A549 (cell line): ENCODE data around the gene MRPS6. TPM values are rescaled to one million over a fixed set of nuclear protein-coding genes. Genes with fewer than 3 reads are reported as not detected.

ENCODE experiments used
- ATAC-seq, 2 experiments: fragments of 200-7000 bp in 1 of 2; fragments of >200 bp in 1 of 2; cut with Nextera tagmentation in 1 of 2; cut with Tn5 transposase in 1 of 2; 3 replicates each; pipeline versions ENCODE4 v1.8.0 to v1.9.1; 2018 to 2020; ENCODE audit warnings: mild to moderate bottlenecking in 1 of 2, moderate library complexity in 1 of 2
- CTCF ChIA-PET: fragments of 300-600 bp; sonication (Branson Sonifier 250); formaldehyde crosslinking; extraction: SDS; loops from one replicate; lab custom pipeline; 2021; ENCODE audit warnings: antibody characterized with exemption, inconsistent platforms; lab: Yijun Ruan, JAX
- POLR2A ChIA-PET: fragments of 350-600 bp; formaldehyde crosslinking; extraction: SDS; loops from one replicate; lab custom pipeline; 2021; ENCODE audit warnings: antibody characterized with exemption, inconsistent platforms; lab: Yijun Ruan, JAX
- DNase-seq, 2 experiments: peaks; one replicate each; pipeline versions ENCODE4 v3.0.0 to v3.0.0-alpha.2; 2011 to 2016; ENCODE audit warnings: low read depth in 1 of 2, low spot score in 1 of 2
- FAIRE-seq: peaks from 2 replicates; lab custom pipeline; 2011; peaks lifted over from hg19 to GRCh38; lab: Jason Lieb, UNC
- H3K27ac ChIP-seq, 2 experiments: fragments of >200 bp; sonication (Bioruptor Twin); formaldehyde crosslinking; 3 replicates each; pipeline ENCODE4 v1.5.1; 2016 to 2017
- H3K4me1 ChIP-seq: fragments of >200 bp; sonication (Bioruptor Twin); formaldehyde crosslinking; 3 replicates; pipeline ENCODE4 v1.6.1; 2016
- H3K4me2 ChIP-seq: fragments of >200 bp; sonication (Bioruptor Twin); formaldehyde crosslinking; 3 replicates; pipeline ENCODE4 v1.6.1; 2016
- H3K4me3 ChIP-seq: fragments of >200 bp; sonication (Bioruptor Twin); formaldehyde crosslinking; 3 replicates; pipeline ENCODE4 v1.5.1; 2016
- H3K9me3 ChIP-seq: fragments of >200 bp; sonication (Bioruptor Twin); formaldehyde crosslinking; 3 replicates; pipeline ENCODE4 v1.6.1; 2016
- CBX2 ChIP-seq: fragments of 200-600 bp; sonication (generic); IDR thresholded peaks from 2 replicates; pipeline ENCODE4 v1.6.1; 2016; ENCODE audit warnings: low read depth, mild to moderate bottlenecking, borderline replicate concordance
- CBX8 ChIP-seq: fragments of 200-600 bp; sonication (generic); IDR thresholded peaks from 2 replicates; pipeline ENCODE4 v1.6.1; 2016
- CHD2 ChIP-seq: fragments of 150-350 bp; IDR thresholded peaks from 2 replicates; pipeline ENCODE4 v1.6.1; 2014; ENCODE audit warnings: low read length; ENCODE audit not compliant: partially characterized antibody
- CHD4 ChIP-seq: fragments of 200-600 bp; sonication (generic); IDR thresholded peaks from 2 replicates; pipeline ENCODE4 v1.6.1; 2016; ENCODE audit warnings: antibody characterized with exemption, mild to moderate bottlenecking, borderline replicate concordance
- EHMT2 ChIP-seq: fragments of 200-600 bp; sonication (generic); IDR thresholded peaks from 2 replicates; pipeline ENCODE4 v1.6.1; 2016; ENCODE audit warnings: antibody characterized with exemption, low read depth, mild to moderate bottlenecking, moderate library complexity
- HDAC2 ChIP-seq: fragments of 200-600 bp; sonication (generic); IDR thresholded peaks from 2 replicates; pipeline ENCODE4 v1.6.1; 2016
- JUNB ChIP-seq: fragments of >200 bp; sonication (Bioruptor Twin); formaldehyde crosslinking; IDR thresholded peaks from 2 replicates; pipeline ENCODE4 v1.6.1; 2016
- KDM1A ChIP-seq: fragments of 200-600 bp; sonication (generic); IDR thresholded peaks from 2 replicates; pipeline ENCODE4 v1.6.1; 2016; ENCODE audit warnings: low read depth, mild to moderate bottlenecking
- NFE2L2 ChIP-seq: fragments of 150-350 bp; conservative IDR thresholded peaks from 2 replicates; pipeline ENCODE4 v1.6.1; 2014; ENCODE audit warnings: low read length
- POLR2A ChIP-seq: IDR thresholded peaks from 2 replicates; pipeline ENCODE4 v1.6.1; 2012; ENCODE audit warnings: mild to moderate bottlenecking, low read length
- RAD21 ChIP-seq, 2 experiments: fragments of >200 bp in 1 of 2; sonication (Bioruptor Twin) in 1 of 2; formaldehyde crosslinking in 1 of 2; IDR thresholded peaks in 1 of 2; conservative IDR thresholded peaks in 1 of 2; 2 replicates in 1 of 2; 3 replicates in 1 of 2; pipeline ENCODE4 v1.6.1; 2012 to 2018; ENCODE audit warnings: inconsistent platforms in 1 of 2
- RFX5 ChIP-seq: fragments of 450-650 bp; IDR thresholded peaks from 2 replicates; pipeline ENCODE4 v1.7.1; 2014; ENCODE audit warnings: antibody characterized with exemption, mild to moderate bottlenecking, moderate library complexity
- SREBF2 ChIP-seq: fragments of 450-650 bp; IDR thresholded peaks from 2 replicates; pipeline ENCODE4 v1.6.1; 2014; ENCODE audit warnings: mild to moderate bottlenecking, moderate library complexity
- ZNF302 ChIP-seq: fragments of 250-450 bp; sonication (Bioruptor Pico); IDR thresholded peaks from 2 replicates; pipeline ENCODE4 v1.9.0; 2021; ENCODE audit warnings: inconsistent platforms, mild to moderate bottlenecking, moderate library complexity
- WGBS: methylation state at CpG from one replicate; pipeline ENCODE4 v1.1.6; 2017; ENCODE audit errors: missing lambda C conversion rate; 5-methylcytosine and 5-hydroxymethylcytosine counted together
- polyA plus RNA-seq, 4 experiments: library from polyadenylated mRNA; depleted of rRNA in 3 of 4; stranded (reverse); fragments of >200 nt; fragmentation: RNase III in 1 of 4; extraction: RNeasy Plus Mini Kit Qiagen cat#74134 plus additional on column Dnase treatment in 1 of 4; gene quantifications; 2 replicates in 3 of 4; 3 replicates in 1 of 4; pipeline ENCODE4 v1.2.3, GENCODE V29; 2011 to 2017
- TF ChIP-seq, protein P1 (sequence below): IDR thresholded peaks from 2 replicates; pipeline ENCODE4 v1.6.1; 2012
- TF ChIP-seq, protein P2 (sequence below): fragments of >200 bp; sonication (Bioruptor Twin); formaldehyde crosslinking; IDR thresholded peaks from 3 replicates; pipeline ENCODE4 v1.5.1; 2016
- TF ChIP-seq, protein P3 (sequence below): fragments of >200 bp; sonication (Bioruptor Twin); formaldehyde crosslinking; IDR thresholded peaks from 2 replicates; pipeline ENCODE4 v1.6.1; 2016
- TF ChIP-seq, protein P4 (sequence below): fragments of 150-350 bp; IDR thresholded peaks from 2 replicates; pipeline ENCODE4 v1.6.1; 2014; ENCODE audit warnings: low read depth, mild to moderate bottlenecking, low read length

The MRPS6 gene
- polyA plus RNA-seq, 2 of the 4 experiments (the other 2 are of a cell fraction), result 26.9 to 57.4 TPM

DNA sequence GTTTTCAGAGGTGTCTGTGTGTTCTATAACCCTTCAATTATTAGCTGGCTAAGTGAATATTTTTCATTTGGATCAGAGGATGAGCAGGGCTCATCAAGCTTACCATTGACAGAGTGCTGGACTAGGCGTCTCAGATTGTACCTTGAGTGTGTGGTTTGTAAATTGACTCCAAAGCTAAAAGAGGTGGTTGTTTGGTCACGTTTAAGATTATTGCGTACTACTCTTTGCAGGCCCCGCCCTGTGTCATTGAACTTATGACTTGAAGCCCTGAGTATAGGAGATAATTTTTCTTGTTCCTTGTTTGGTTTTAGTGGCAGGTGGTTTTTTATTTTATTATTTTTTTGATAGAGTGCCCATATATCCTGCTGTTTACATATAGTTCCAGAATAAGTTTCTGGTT, 17.7 kb downstream of the MRPS6 start (continued):
- TF ChIP-seq RAD21 (conservative IDR thresholded peaks at IDR 0.05 in 1 of 2, IDR thresholded peaks at IDR 0.05 in 1 of 2) (no peak), KDM1A (no peak), CHD4 (no peak), JUNB (no peak), CBX8 (no peak), HDAC2 (no peak), CHD2 (no peak)
- TF ChIP-seq, protein P1, sequence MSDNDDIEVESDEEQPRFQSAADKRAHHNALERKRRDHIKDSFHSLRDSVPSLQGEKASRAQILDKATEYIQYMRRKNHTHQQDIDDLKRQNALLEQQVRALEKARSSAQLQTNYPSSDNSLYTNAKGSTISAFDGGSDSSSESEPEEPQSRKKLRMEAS, result no peak

DNA sequence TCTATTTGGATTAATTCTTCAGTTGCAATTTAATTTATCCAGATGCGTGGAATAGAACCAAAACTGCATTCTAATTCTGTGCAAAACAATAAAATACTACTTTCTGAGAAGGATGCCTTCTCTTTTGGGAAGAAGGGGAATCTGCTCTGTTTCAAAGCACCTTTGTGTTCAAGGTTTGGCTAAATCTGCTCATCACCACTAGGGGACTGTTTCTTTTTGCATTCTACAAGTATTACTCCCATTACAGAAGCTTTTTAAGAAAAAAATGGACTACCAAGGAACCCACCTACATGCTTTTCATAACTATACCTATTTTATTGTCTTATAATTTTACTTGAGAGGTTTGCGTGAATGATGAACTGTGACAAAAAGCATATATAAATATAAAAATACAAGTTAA, 18.2 kb downstream of the MRPS6 start:
- H3K4me2 ChIP-seq, result no peak overlapping the region
- DNase-seq (no peak), ATAC-seq (no peak), FAIRE-seq (no peak)
- no peak for TF ChIP-seq RFX5
- TF ChIP-seq, protein P2, sequence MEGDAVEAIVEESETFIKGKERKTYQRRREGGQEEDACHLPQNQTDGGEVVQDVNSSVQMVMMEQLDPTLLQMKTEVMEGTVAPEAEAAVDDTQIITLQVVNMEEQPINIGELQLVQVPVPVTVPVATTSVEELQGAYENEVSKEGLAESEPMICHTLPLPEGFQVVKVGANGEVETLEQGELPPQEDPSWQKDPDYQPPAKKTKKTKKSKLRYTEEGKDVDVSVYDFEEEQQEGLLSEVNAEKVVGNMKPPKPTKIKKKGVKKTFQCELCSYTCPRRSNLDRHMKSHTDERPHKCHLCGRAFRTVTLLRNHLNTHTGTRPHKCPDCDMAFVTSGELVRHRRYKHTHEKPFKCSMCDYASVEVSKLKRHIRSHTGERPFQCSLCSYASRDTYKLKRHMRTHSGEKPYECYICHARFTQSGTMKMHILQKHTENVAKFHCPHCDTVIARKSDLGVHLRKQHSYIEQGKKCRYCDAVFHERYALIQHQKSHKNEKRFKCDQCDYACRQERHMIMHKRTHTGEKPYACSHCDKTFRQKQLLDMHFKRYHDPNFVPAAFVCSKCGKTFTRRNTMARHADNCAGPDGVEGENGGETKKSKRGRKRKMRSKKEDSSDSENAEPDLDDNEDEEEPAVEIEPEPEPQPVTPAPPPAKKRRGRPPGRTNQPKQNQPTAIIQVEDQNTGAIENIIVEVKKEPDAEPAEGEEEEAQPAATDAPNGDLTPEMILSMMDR, result no peak
- TF ChIP-seq POLR2A, result no peak
- no peak for TF ChIP-seq NFE2L2
- TF ChIP-seq, protein P3, sequence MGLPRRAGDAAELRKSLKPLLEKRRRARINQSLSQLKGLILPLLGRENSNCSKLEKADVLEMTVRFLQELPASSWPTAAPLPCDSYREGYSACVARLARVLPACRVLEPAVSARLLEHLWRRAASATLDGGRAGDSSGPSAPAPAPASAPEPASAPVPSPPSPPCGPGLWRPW, result no peak
- no peak overlapping the region for H3K4me3 ChIP-seq
- H3K4me1 ChIP-seq, result no peaks in the 10 kb centered on the region
- no peak overlapping the region for H3K27ac ChIP-seq
- CTCF ChIA-PET, result interaction anchor here (0.9 to 2.6 kb wide), 4 partner anchors 8 to 167 kb away, joined by 3 to 8 read pairs (median 5); no protein-coding TSS in a partner anchor
- POLR2A ChIA-PET, result interaction anchor here (0.6 kb wide), 1 partner anchor 149 kb away, joined by 7 read pairs; no protein-coding TSS in a partner anchor
- no peaks in the 10 kb centered on the region for H3K9me3 ChIP-seq
- WGBS, result 96% methylated on average over 2 of the region's 2 CpGs

DNA sequence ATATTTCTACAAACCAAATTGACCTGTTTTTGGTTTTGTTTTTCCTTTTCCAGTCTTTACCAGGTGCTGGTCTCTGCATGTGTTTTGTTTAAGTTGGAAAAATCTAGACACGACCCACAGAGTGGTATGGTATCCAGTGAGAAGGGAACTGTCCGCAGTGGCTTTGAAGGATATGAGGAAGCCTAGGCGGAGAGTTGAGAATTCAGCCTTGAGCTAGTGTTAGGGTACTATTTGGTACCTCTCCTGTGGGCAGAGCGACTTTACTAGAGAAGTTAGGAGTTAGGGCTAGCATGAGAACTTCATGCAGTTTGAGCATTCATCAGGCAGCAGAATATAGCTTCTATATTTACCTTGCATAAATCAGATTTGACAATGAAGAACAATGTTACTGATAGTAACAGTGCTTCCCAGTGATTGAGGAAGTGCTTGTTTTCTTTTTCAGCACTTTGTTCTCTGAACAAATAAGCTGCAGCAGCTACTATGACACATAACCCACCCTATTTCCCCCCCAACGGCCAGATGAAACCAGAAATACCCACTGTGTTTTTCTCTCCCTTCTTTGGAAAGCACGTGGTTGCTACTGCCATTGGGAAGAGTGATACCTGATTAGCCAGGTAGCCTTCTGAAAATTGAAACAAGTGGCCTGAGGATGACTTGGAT, 19.0 kb downstream of the MRPS6 start:
- FAIRE-seq, result no peak
- WGBS, result 72% methylated on average over 6 of the region's 6 CpGs
- Histone ChIP-seq H3K9me3 (no peaks in the 10 kb centered on the region), H3K4me2 (no peak overlapping the region), H3K27ac (no peak overlapping the region), H3K4me3 (no peak overlapping the region), H3K4me1 (no peaks in the 10 kb centered on the region)
- no peak for DNase-seq
- ChIA-PET POLR2A (no interaction called here), CTCF (interaction anchor here (0.9 to 2.6 kb wide), 5 partner anchors 9 to 169 kb away, joined by 3 to 8 read pairs (median 7); no protein-coding TSS in a partner anchor)
- no peak for ATAC-seq
- no peak for TF ChIP-seq KDM1A
- no peak for TF ChIP-seq CBX8
- TF ChIP-seq, protein P2, result no peak
- TF ChIP-seq CHD2, result no peak
- TF ChIP-seq, protein P4, sequence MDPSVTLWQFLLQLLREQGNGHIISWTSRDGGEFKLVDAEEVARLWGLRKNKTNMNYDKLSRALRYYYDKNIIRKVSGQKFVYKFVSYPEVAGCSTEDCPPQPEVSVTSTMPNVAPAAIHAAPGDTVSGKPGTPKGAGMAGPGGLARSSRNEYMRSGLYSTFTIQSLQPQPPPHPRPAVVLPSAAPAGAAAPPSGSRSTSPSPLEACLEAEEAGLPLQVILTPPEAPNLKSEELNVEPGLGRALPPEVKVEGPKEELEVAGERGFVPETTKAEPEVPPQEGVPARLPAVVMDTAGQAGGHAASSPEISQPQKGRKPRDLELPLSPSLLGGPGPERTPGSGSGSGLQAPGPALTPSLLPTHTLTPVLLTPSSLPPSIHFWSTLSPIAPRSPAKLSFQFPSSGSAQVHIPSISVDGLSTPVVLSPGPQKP, result no peak
- TF ChIP-seq SREBF2, result no peak
- no peak for TF ChIP-seq ZNF302 (CRISPR knock-in tag)
- TF ChIP-seq CBX2, result no peak
- no peak for TF ChIP-seq NFE2L2
- TF ChIP-seq EHMT2, result no peak
- TF ChIP-seq, all 56 proteins: peak for 0
